ENCODE results near the gene KRT75. TPM values are rescaled to one million over a fixed set of nuclear protein-coding genes. Genes with fewer than 3 reads are reported as not detected.

Gene KRT75
- total RNA-seq, 1 experiment from 2014 or later, result not detected

DNA sequence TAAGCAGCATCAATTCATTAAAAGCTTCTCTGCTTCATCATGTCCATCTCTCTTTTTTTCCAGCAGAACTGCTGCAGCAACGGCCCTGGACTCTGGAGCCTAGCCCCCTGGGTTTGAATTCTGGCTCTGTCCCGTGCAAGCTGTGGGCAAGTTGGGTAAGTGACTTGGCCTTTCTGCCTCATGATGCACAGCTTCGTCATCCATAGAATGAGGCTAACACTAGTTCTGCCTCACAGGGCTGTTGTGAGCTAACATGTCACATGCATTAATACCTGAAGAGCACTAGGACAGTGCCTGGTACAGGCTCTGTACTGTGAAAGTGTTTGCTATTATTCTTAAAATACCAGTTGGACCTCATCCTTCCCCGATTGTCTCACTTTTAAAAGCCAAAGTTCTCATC lies 32.2 kb downstream of the KRT75 start:
- Histone ChIP-seq H4K20me1 (ENCODE audit: insufficient read depth) (no peaks in the 10 kb centered on the region), H3K79me2 (ENCODE audit: low read depth) (no peaks in the 10 kb centered on the region), H3K4me2 (no peak overlapping the region), H3K9me2 (ENCODE audit: insufficient read depth) (no peaks in the 10 kb centered on the region), H2AFZ (no peak overlapping the region), H3K36me3 (ENCODE audit: low read depth) (no peaks in the 10 kb centered on the region), H3K27ac (no peak overlapping the region), H3K9me3 (ENCODE audit: insufficient read depth, low read depth) (no peaks in the 10 kb centered on the region), H3F3A (ENCODE audit: insufficient read depth, low read depth) (no peaks in the 10 kb centered on the region), H3K27me3 (ENCODE audit: insufficient read depth, low read depth) (no peaks in the 10 kb centered on the region), H3K4me1 (replicated peaks; ENCODE audit: insufficient read depth) (peaks cover 9% of the 10 kb centered on the region), H3K4me3 (no peak overlapping the region)
- DNase-seq, result no peak
- POLR2A ChIA-PET (ENCODE audit: unreplicated experiment), result interaction anchor here (0.6 kb wide), 1 partner anchor 123 kb away, joined by 3 read pairs; no protein-coding TSS in a partner anchor
- intact Hi-C loops (cut with micrococcal nuclease; ENCODE audit: unreplicated experiment), result no loop called here
- TF ChIP-seq, protein P1, sequence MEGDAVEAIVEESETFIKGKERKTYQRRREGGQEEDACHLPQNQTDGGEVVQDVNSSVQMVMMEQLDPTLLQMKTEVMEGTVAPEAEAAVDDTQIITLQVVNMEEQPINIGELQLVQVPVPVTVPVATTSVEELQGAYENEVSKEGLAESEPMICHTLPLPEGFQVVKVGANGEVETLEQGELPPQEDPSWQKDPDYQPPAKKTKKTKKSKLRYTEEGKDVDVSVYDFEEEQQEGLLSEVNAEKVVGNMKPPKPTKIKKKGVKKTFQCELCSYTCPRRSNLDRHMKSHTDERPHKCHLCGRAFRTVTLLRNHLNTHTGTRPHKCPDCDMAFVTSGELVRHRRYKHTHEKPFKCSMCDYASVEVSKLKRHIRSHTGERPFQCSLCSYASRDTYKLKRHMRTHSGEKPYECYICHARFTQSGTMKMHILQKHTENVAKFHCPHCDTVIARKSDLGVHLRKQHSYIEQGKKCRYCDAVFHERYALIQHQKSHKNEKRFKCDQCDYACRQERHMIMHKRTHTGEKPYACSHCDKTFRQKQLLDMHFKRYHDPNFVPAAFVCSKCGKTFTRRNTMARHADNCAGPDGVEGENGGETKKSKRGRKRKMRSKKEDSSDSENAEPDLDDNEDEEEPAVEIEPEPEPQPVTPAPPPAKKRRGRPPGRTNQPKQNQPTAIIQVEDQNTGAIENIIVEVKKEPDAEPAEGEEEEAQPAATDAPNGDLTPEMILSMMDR (conservative IDR thresholded peaks at IDR 0.05), result no peak
- no peak for TF ChIP-seq EZH2 (IDR thresholded peaks at IDR 0.05; ENCODE audit: low read depth)
- CTCF ChIA-PET, result interaction anchor here (0.5 kb wide), 1 partner anchor 258 kb away, joined by 6 read pairs; no protein-coding TSS in a partner anchor
- BruUV-seq (replicated peaks), result no TSS peak

DNA sequence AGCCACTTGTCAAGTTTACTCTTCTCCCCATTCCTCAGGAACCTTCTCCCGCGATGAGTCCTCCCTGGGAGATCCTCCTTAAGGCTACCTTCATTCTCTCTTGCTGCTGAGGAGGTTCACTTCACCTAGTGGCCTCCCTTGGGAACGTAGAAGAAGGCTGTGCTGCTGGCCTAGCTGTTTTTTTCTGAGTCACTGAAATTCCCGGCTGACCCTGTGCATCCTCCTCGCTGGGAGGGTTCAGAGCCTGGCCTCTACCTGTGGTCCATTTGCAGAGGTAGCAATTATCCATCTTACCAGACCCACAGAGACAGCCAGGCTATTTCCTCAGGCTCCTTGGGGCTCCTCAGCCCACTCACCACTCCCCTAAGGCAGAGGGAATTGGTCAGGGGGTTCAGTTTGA lies 32.6 kb downstream of the KRT75 start:
- intact Hi-C loops (cut with micrococcal nuclease; ENCODE audit: unreplicated experiment), result no loop called here
- Histone ChIP-seq H3F3A (ENCODE audit: insufficient read depth, low read depth) (no peaks in the 10 kb centered on the region), H3K27ac (no peak overlapping the region), H3K36me3 (ENCODE audit: low read depth) (no peaks in the 10 kb centered on the region), H3K9me2 (ENCODE audit: insufficient read depth) (no peaks in the 10 kb centered on the region), H3K9me3 (ENCODE audit: insufficient read depth, low read depth) (no peaks in the 10 kb centered on the region), H3K79me2 (ENCODE audit: low read depth) (no peaks in the 10 kb centered on the region), H3K4me2 (no peak overlapping the region), H2AFZ (no peak overlapping the region), H3K4me1 (replicated peaks; ENCODE audit: insufficient read depth) (peaks cover 9% of the 10 kb centered on the region), H4K20me1 (ENCODE audit: insufficient read depth) (no peaks in the 10 kb centered on the region), H3K4me3 (no peak overlapping the region), H3K27me3 (ENCODE audit: insufficient read depth, low read depth) (no peaks in the 10 kb centered on the region)
- POLR2A ChIA-PET (ENCODE audit: unreplicated experiment), result no interaction called here
- BruUV-seq (replicated peaks), result no TSS peak
- CTCF ChIA-PET, result interaction anchor here (0.5 kb wide), 1 partner anchor 257 kb away, joined by 6 read pairs; no protein-coding TSS in a partner anchor
- DNase-seq, result no peak
- TF ChIP-seq, protein P1 (conservative IDR thresholded peaks at IDR 0.05), result no peak
- TF ChIP-seq EZH2 (IDR thresholded peaks at IDR 0.05; ENCODE audit: low read depth), result no peak

DNA sequence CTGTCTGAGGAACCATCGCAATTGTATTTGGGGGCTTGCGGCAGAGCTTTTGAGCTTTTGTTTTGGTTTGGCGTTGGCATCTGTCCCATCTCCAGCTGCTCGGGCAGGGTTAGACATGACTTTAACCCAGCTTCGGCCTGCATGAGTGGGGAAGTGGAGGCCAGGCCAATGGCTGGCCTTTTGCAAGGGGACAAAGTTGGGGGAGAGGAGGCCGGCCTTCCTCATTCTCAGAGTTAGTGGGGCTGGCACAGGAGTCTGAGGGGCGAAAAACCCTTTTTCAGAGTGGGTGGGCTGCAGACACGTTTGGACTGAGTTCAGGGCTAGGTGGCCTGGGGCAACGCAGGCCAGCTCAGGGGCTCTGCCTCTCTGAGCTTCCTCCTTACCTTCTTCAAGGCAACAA lies 33.3 kb downstream of the KRT75 start:
- DNase-seq, result no peak
- no peaks in the 10 kb centered on the region for H3F3A ChIP-seq (ENCODE audit: insufficient read depth, low read depth)
- BruUV-seq (replicated peaks), result no TSS peak

More for the DNA sequence above, 33.3 kb downstream of the KRT75 start:
- Histone ChIP-seq H3K27me3 (ENCODE audit: insufficient read depth, low read depth) (no peaks in the 10 kb centered on the region), H3K36me3 (ENCODE audit: low read depth) (no peaks in the 10 kb centered on the region), H3K79me2 (ENCODE audit: low read depth) (no peaks in the 10 kb centered on the region), H3K4me3 (no peak overlapping the region), H4K20me1 (ENCODE audit: insufficient read depth) (no peaks in the 10 kb centered on the region), H2AFZ (no peak overlapping the region), H3K9me3 (ENCODE audit: insufficient read depth, low read depth) (no peaks in the 10 kb centered on the region), H3K27ac (no peak overlapping the region), H3K9me2 (ENCODE audit: insufficient read depth) (no peaks in the 10 kb centered on the region), H3K4me1 (replicated peaks; ENCODE audit: insufficient read depth) (peaks cover 9% of the 10 kb centered on the region), H3K4me2 (no peak overlapping the region)
- intact Hi-C loops (cut with micrococcal nuclease; ENCODE audit: unreplicated experiment), result no loop called here
- ChIA-PET CTCF (no interaction called here), POLR2A (ENCODE audit: unreplicated experiment) (interaction anchor here (0.6 kb wide), 1 partner anchor 119 kb away, joined by 7 read pairs; the partner anchor contains the start of gene KRT5)
- TF ChIP-seq EZH2 (IDR thresholded peaks at IDR 0.05; ENCODE audit: low read depth), result no peak
- TF ChIP-seq, protein P1 (conservative IDR thresholded peaks at IDR 0.05), result no peak

Measured in PC-9 (cell line).